SK-N-SH (cell line): ENCODE results near the gene MED31. TPM values are rescaled to one million over a fixed set of nuclear protein-coding genes. Genes with fewer than 3 reads are reported as not detected.

ENCODE experiments used
- CTCF ChIA-PET: fragments of 300-600, 350-600 bp; formaldehyde crosslinking; extraction: SDS; loops from one replicate; lab custom pipeline; 2021; lab: Yijun Ruan, JAX
- POLR2A ChIA-PET: fragments of 350-600 bp; sonication (Branson Sonifier 250); formaldehyde crosslinking; extraction: SDS; loops from one replicate; lab custom pipeline; 2020; ENCODE audit warnings: antibody characterized with exemption, inconsistent platforms; lab: Yijun Ruan, JAX
- DNase-seq: peaks from one replicate; pipeline ENCODE4 v3.0.0; 2012
- H2AFZ ChIP-seq: fragments of 200-600 bp; sonication (generic); 2 replicates; pipeline ENCODE4 v1.8.1; 2016; ENCODE audit warnings: antibody characterized with exemption, mild to moderate bottlenecking, low read depth
- H3F3A ChIP-seq: fragments of 200-600 bp; sonication (generic); replicated peaks from 2 replicates; pipeline ENCODE3; 2016; ENCODE audit warnings: antibody characterized with exemption, mild to moderate bottlenecking; ENCODE audit not compliant: insufficient read depth
- H3K27ac ChIP-seq, 2 experiments: fragments of 200-500 bp in 1 of 2; fragments of 200-600 bp in 1 of 2; sonication (Bioruptor generic) in 1 of 2; sonication (generic), shearing (Covaris generic) in 1 of 2; 2 replicates each; pipeline versions ENCODE4 v1.5.1 to v1.6.1; 2014 to 2016; ENCODE audit warnings: low read depth in 2 of 2, inconsistent platforms in 1 of 2, low read length in 1 of 2, mild to moderate bottlenecking in 1 of 2, mixed read lengths in 1 of 2
- H3K27me3 ChIP-seq: fragments of 200-600 bp; sonication (generic), shearing (Covaris generic); 2 replicates; pipeline ENCODE4 v1.6.1; 2016; ENCODE audit warnings: mixed run types; ENCODE audit not compliant: insufficient read depth
- H3K36me3 ChIP-seq, 2 experiments: fragments of 200-500 bp in 1 of 2; fragments of 200-600 bp in 1 of 2; sonication (Bioruptor generic) in 1 of 2; sonication (generic) in 1 of 2; replicated peaks in 1 of 2; 2 replicates each; pipeline versions ENCODE3 to v1.5.1; 2014 to 2016; ENCODE audit warnings: low read length in 1 of 2, mild to moderate bottlenecking in 1 of 2; ENCODE audit not compliant: insufficient read depth in 2 of 2, control insufficient read depth in 1 of 2
- H3K4me1 ChIP-seq, 2 experiments: fragments of 200-500 bp in 1 of 2; fragments of 200-600 bp in 1 of 2; sonication (Bioruptor generic) in 1 of 2; sonication (generic), shearing (Covaris generic) in 1 of 2; 2 replicates each; pipeline versions ENCODE4 v1.5.1 to v1.6.1; 2014 to 2016; ENCODE audit warnings: low read depth in 1 of 2, low read length in 1 of 2, mixed run types in 1 of 2; ENCODE audit not compliant: insufficient read depth in 2 of 2, control insufficient read depth in 1 of 2
- H3K4me2 ChIP-seq: fragments of 200-600 bp; sonication (generic), shearing (Covaris generic); 2 replicates; pipeline ENCODE4 v1.6.1; 2017; ENCODE audit warnings: mixed run types
- H3K4me3 ChIP-seq, 2 experiments: fragments of 200-500 bp in 1 of 2; fragments of 200-600 bp in 1 of 2; sonication (Bioruptor generic) in 1 of 2; sonication (generic), shearing (Covaris generic) in 1 of 2; 2 replicates each; pipeline versions ENCODE4 v1.5.1 to v1.8.1; 2014 to 2016; ENCODE audit warnings: low read depth in 2 of 2, inconsistent platforms in 1 of 2, low read length in 1 of 2, mild to moderate bottlenecking in 1 of 2, mixed read lengths in 1 of 2, moderate library complexity in 1 of 2
- H3K79me2 ChIP-seq: fragments of 200-600 bp; sonication (generic); 2 replicates; pipeline ENCODE4 v1.8.1; 2017; ENCODE audit warnings: mild to moderate bottlenecking; ENCODE audit not compliant: insufficient read depth
- H3K9ac ChIP-seq: fragments of 200-600 bp; sonication (generic); 2 replicates; pipeline ENCODE4 v1.6.1; 2017; ENCODE audit warnings: mixed run types
- H3K9me2 ChIP-seq: fragments of 200-600 bp; sonication (generic); 2 replicates; pipeline ENCODE4 v1.6.1; 2017; ENCODE audit warnings: mixed run types
- H3K9me3 ChIP-seq: fragments of 200-600 bp; sonication (generic); 2 replicates; pipeline ENCODE4 v1.6.1; 2017; ENCODE audit warnings: mixed run types, mild to moderate bottlenecking, moderate library complexity
- H4K20me1 ChIP-seq: fragments of 200-600 bp; sonication (generic); 2 replicates; pipeline ENCODE4 v1.6.1; 2017; ENCODE audit warnings: mild to moderate bottlenecking, mixed run types; ENCODE audit not compliant: insufficient read depth
- CHD2 ChIP-seq: fragments of 150-350 bp; IDR thresholded peaks from 2 replicates; pipeline ENCODE4 v1.6.1; 2018; ENCODE audit warnings: low read length; ENCODE audit not compliant: partially characterized antibody
- CTCF ChIP-seq: fragments of 200-600 bp; sonication (generic); IDR thresholded peaks from 2 replicates; pipeline ENCODE4 v1.6.1; 2017; ENCODE audit warnings: antibody characterized with exemption, mild to moderate bottlenecking, moderate library complexity
- EZH2phosphoT487 ChIP-seq: fragments of 200-600 bp; sonication (generic); IDR thresholded peaks from 2 replicates; pipeline ENCODE4 v1.6.1; 2017; ENCODE audit warnings: low read depth, mixed run types, mild to moderate bottlenecking, antibody characterized with exemption, moderate library complexity, borderline replicate concordance
- JUND ChIP-seq: IDR thresholded peaks from 2 replicates; pipeline ENCODE4 v1.4.0; 2012
- MXI1 ChIP-seq: IDR thresholded peaks from 2 replicates; pipeline ENCODE4 v1.6.1; 2012; ENCODE audit warnings: mild to moderate bottlenecking, low read depth, low read length, improper control_type of control experiment
- NFIC ChIP-seq: IDR thresholded peaks from 2 replicates; pipeline ENCODE4 v1.4.0; 2012; ENCODE audit warnings: borderline replicate concordance
- PBX3 ChIP-seq: IDR thresholded peaks from 2 replicates; pipeline ENCODE4; 2012
- POLR2AphosphoS5 ChIP-seq: IDR thresholded peaks from 2 replicates; pipeline ENCODE4 v1.6.1; 2012; ENCODE audit warnings: low read depth, low read length
- RAD21 ChIP-seq: IDR thresholded peaks from 2 replicates; pipeline ENCODE4 v1.6.1; 2012; ENCODE audit warnings: mild to moderate bottlenecking, low read length
- REST ChIP-seq: IDR thresholded peaks from 2 replicates; pipeline ENCODE4 v1.6.1; 2012; ENCODE audit warnings: mild to moderate bottlenecking, low read depth, low read length, moderate library complexity
- SMC3 ChIP-seq: IDR thresholded peaks from 2 replicates; pipeline ENCODE4 v1.6.1; 2012; ENCODE audit warnings: low read depth, low read length, improper control_type of control experiment
- TEAD4 ChIP-seq: IDR thresholded peaks from 2 replicates; pipeline ENCODE4 v1.4.0; 2012; ENCODE audit warnings: mild to moderate bottlenecking, borderline replicate concordance; ENCODE audit not compliant: insufficient read depth
- YY1 ChIP-seq: IDR thresholded peaks from 2 replicates; pipeline ENCODE4 v1.4.0; 2012; ENCODE audit warnings: low read depth, mild to moderate bottlenecking
- WGBS: methylation state at CpG from one replicate; pipeline ENCODE4 v1.1.6; 2017; ENCODE audit warnings: low lambda C conversion rate; 5-methylcytosine and 5-hydroxymethylcytosine counted together
- polyA plus RNA-seq, 3 experiments: library from polyadenylated mRNA; depleted of rRNA; stranded (reverse); fragments of >200 nt; gene quantifications; 2 replicates each; pipeline ENCODE4 v1.2.3, GENCODE V29; 2012

The MED31 gene
- polyA plus RNA-seq, 1 of the 3 experiments (the other 2 are of a cell fraction) = 15.1 TPM

- TF ChIP-seq TEAD4 (no peak), REST (no peak), CHD2 (no peak), NFIC (no peak), MXI1 (no peak), EZH2phosphoT487 (no peak), POLR2AphosphoS5 (no peak), SMC3 (no peak), CTCF (no peak), RAD21 (no peak), YY1 (no peak), PBX3 (no peak), JUND (no peak)
- Histone ChIP-seq H3K4me3 (no peak overlapping the region), H2AFZ (no peak overlapping the region), H3K79me2 (no peaks in the 10 kb centered on the region), H3F3A (no peaks in the 10 kb centered on the region), H3K27ac (no peak overlapping the region), H3K36me3 (no peaks in the 10 kb centered on the region), H3K4me1 (no peaks in the 10 kb centered on the region), H3K9me2 (no peaks in the 10 kb centered on the region), H3K27me3 (peaks cover 85% of the 10 kb centered on the region), H3K4me2 (no peak overlapping the region), H4K20me1 (no peaks in the 10 kb centered on the region), H3K9ac (no peak overlapping the region), H3K9me3 (no peaks in the 10 kb centered on the region)
- ChIA-PET POLR2A (no interaction called here), CTCF (interaction anchor here (0.9 to 1.4 kb wide), 2 partner anchors 14 to 16 kb away, joined by 3 to 7 read pairs; no protein-coding TSS in a partner anchor)
- WGBS = 13% methylated on average over 5 of the region's 5 CpGs
- DNase-seq = no peak
Observed at GRCh38 chr17:6681671-6682070, 30.3 kb upstream of the MED31 start.
